WTC11 (cell line): ENCODE results near the gene LINC00305. TPM values are rescaled to one million over a fixed set of nuclear protein-coding genes. Genes with fewer than 3 reads are reported as not detected.

Experiments used
- ATAC-seq: fragments of 200-7000 bp; cut with Tn5 transposase; 2 replicates; pipeline ENCODE4 v1.10.0; 2021; ENCODE audit warnings: mild to moderate bottlenecking, moderate library complexity
- CTCF ChIA-PET: fragments of 300-600 bp; sonication (Branson Sonifier 250); formaldehyde crosslinking; loops from one replicate; lab custom pipeline; 2021; ENCODE audit warnings: antibody characterized with exemption; lab: Charles Lee
- POLR2A ChIA-PET: fragments of 350-600 bp; sonication (Branson Sonifier 250); formaldehyde crosslinking; loops from one replicate; lab custom pipeline; 2021; ENCODE audit warnings: antibody characterized with exemption; lab: Charles Lee
- DNase-seq: peaks from one replicate; pipeline ENCODE4 v3.0.0; 2021; ENCODE audit warnings: low spot score
- H3K27ac Mint-ChIP-seq: 2 replicates; pipeline ENCODE4 v1.8.0; 2021; ENCODE audit warnings: mixed read lengths
- H3K27me3 Mint-ChIP-seq: 2 replicates; pipeline ENCODE4 v1.8.0; 2021; ENCODE audit warnings: low read depth, mild to moderate bottlenecking, moderate library complexity, mixed read lengths
- H3K36me3 Mint-ChIP-seq: 2 replicates; pipeline ENCODE4 v1.8.0; 2021; ENCODE audit warnings: mixed read lengths
- H3K4me1 Mint-ChIP-seq: 2 replicates; pipeline ENCODE4 v1.8.0; 2022; ENCODE audit warnings: mixed read lengths
- H3K4me3 Mint-ChIP-seq: 2 replicates; pipeline ENCODE4 v1.8.0; 2021; ENCODE audit warnings: mild to moderate bottlenecking, moderate library complexity, mixed read lengths
- H3K9me3 Mint-ChIP-seq: 2 replicates; pipeline ENCODE4 v1.8.0; 2021; ENCODE audit warnings: mixed read lengths
- AFF4 ChIP-seq: sonication (generic); formaldehyde crosslinking; IDR thresholded peaks from 2 replicates; pipeline ENCODE4 v1.8.1; 2023; ENCODE audit warnings: mild to moderate bottlenecking, missing genetic modification reagents, borderline replicate concordance
- ATF2 ChIP-seq: sonication (generic); formaldehyde crosslinking; IDR thresholded peaks from 2 replicates; pipeline ENCODE4 v1.8.1; 2022; ENCODE audit warnings: low read depth, missing genetic modification reagents, borderline replicate concordance
- CREM ChIP-seq: sonication (generic); formaldehyde crosslinking; IDR thresholded peaks from 2 replicates; pipeline ENCODE4 v1.8.1; 2022; ENCODE audit warnings: mild to moderate bottlenecking, missing genetic modification reagents, moderate library complexity
- E2F5 ChIP-seq: sonication (generic); formaldehyde crosslinking; IDR thresholded peaks from 2 replicates; pipeline ENCODE4 v1.8.1; 2022; ENCODE audit warnings: mild to moderate bottlenecking, moderate library complexity, missing genetic modification reagents
- FOXK1 ChIP-seq: sonication (generic); formaldehyde crosslinking; IDR thresholded peaks from 2 replicates; pipeline ENCODE4 v1.8.0; 2022; ENCODE audit warnings: mild to moderate bottlenecking, moderate library complexity, missing genetic modification reagents
- GABPB1 ChIP-seq: sonication (generic); formaldehyde crosslinking; IDR thresholded peaks from 2 replicates; pipeline ENCODE4 v1.8.1; 2023; ENCODE audit warnings: mild to moderate bottlenecking, missing genetic modification reagents
- GRHL2 ChIP-seq: fragments of 250-450 bp; sonication (Bioruptor Pico); IDR thresholded peaks from 2 replicates; pipeline ENCODE4 v1.8.0; 2022; ENCODE audit warnings: mild to moderate bottlenecking, moderate library complexity; ENCODE audit not compliant: insufficient replicate concordance, severe bottlenecking
- HMGXB4 ChIP-seq: sonication (generic); formaldehyde crosslinking; IDR thresholded peaks from 2 replicates; pipeline ENCODE4 v1.8.1; 2023; ENCODE audit warnings: mild to moderate bottlenecking, moderate library complexity, missing genetic modification reagents
- JUN ChIP-seq: sonication (generic); formaldehyde crosslinking; IDR thresholded peaks from 2 replicates; pipeline ENCODE4 v1.8.0; 2023; ENCODE audit warnings: mild to moderate bottlenecking, missing genetic modification reagents
- NFE2L1 ChIP-seq: sonication (generic); formaldehyde crosslinking; IDR thresholded peaks from 2 replicates; pipeline ENCODE4 v1.8.1; 2023; ENCODE audit warnings: missing genetic modification reagents
- NR2C2 ChIP-seq: sonication (generic); formaldehyde crosslinking; IDR thresholded peaks from 2 replicates; pipeline ENCODE4 v1.8.0; 2022; ENCODE audit warnings: mild to moderate bottlenecking, missing genetic modification reagents
- STAT6 ChIP-seq: sonication (generic); formaldehyde crosslinking; conservative IDR thresholded peaks from 2 replicates; pipeline ENCODE4 v1.8.1; 2023; ENCODE audit warnings: mild to moderate bottlenecking, low read depth, missing genetic modification reagents, moderate library complexity
- TEAD4 ChIP-seq: sonication (generic); formaldehyde crosslinking; IDR thresholded peaks from 2 replicates; pipeline ENCODE4 v1.8.0; 2022; ENCODE audit warnings: mild to moderate bottlenecking, missing genetic modification reagents
- TP53 ChIP-seq: sonication (generic); formaldehyde crosslinking; IDR thresholded peaks from 2 replicates; pipeline ENCODE4 v1.8.1; 2023; ENCODE audit warnings: mild to moderate bottlenecking, missing genetic modification reagents
- ZBTB43 ChIP-seq: sonication (generic); formaldehyde crosslinking; IDR thresholded peaks from 2 replicates; pipeline ENCODE4 v1.8.1; 2023; ENCODE audit warnings: mild to moderate bottlenecking, missing genetic modification reagents
- ZMAT4 ChIP-seq: fragments of 250-450 bp; sonication (Bioruptor Pico); IDR thresholded peaks from 2 replicates; pipeline ENCODE4 v1.9.0; 2021; ENCODE audit warnings: mild to moderate bottlenecking
- ZNF219 ChIP-seq: sonication (generic); formaldehyde crosslinking; IDR thresholded peaks from 2 replicates; pipeline ENCODE4 v1.8.0; 2023; ENCODE audit warnings: missing genetic modification reagents, mild to moderate bottlenecking, borderline replicate concordance
- total RNA-seq: library from RNA; stranded (reverse); gene quantifications from 3 replicates; pipeline ENCODE4 v1.2.3, GENCODE V29; 2021

The LINC00305 gene
- total RNA-seq, 1 experiment from 2014 or later: not detected

GRCh38 chr18:64044616-64045015, 104.3 kb downstream of the LINC00305 start (continued):
- TF ChIP-seq HMGXB4 (CRISPR knock-in tag) (no peak), E2F5 (CRISPR knock-in tag) (no peak), GRHL2 (CRISPR knock-in tag) (no peak), ZMAT4 (CRISPR knock-in tag) (no peak), TEAD4 (no peak), FOXK1 (CRISPR knock-in tag) (no peak), GABPB1 (no peak), AFF4 (CRISPR knock-in tag) (no peak), NR2C2 (CRISPR knock-in tag) (no peak), STAT6 (CRISPR knock-in tag) (no peak), NFE2L1 (CRISPR knock-in tag) (no peak), ATF2 (CRISPR knock-in tag) (no peak)
- TF ChIP-seq, all 79 proteins: peak for 0

GRCh38 chr18:64042728-64043358, 106.0 kb downstream of the LINC00305 start:
- ChIA-PET POLR2A (no interaction called here), CTCF (no interaction called here)
- Mint-ChIP-seq H3K27me3 (peaks cover 5% of the 10 kb centered on the region), H3K36me3 (peaks cover 29% of the 10 kb centered on the region), H3K4me3 (no peak overlapping the region), H3K4me1 (no peaks in the 10 kb centered on the region), H3K9me3 (peaks cover 46% of the 10 kb centered on the region), H3K27ac (no peak overlapping the region)
- ATAC-seq (no peak), DNase-seq (no peak)
- no peak for TF ChIP-seq TP53
- TF ChIP-seq JUN (CRISPR knock-in tag): no peak
- TF ChIP-seq ZBTB43 (CRISPR knock-in tag): no peak
- TF ChIP-seq ATF2 (CRISPR knock-in tag): no peak
- no peak for TF ChIP-seq CREM
- no peak for TF ChIP-seq ZNF219 (CRISPR knock-in tag)
- no peak for TF ChIP-seq AFF4 (CRISPR knock-in tag)
